Measurements from ENCODE around the gene CHIC2. TPM values are rescaled to one million over a fixed set of nuclear protein-coding genes. Genes with fewer than 3 reads are reported as not detected.
A peak's percentile ranks its signal among the peaks of the same experiment; 100 is the strongest.

The CHIC2 gene
- total and polyA plus RNA-seq, 2 of the 4 experiments (the other 2 are of a cell fraction), result 20.4 to 26.3 TPM

DNA sequence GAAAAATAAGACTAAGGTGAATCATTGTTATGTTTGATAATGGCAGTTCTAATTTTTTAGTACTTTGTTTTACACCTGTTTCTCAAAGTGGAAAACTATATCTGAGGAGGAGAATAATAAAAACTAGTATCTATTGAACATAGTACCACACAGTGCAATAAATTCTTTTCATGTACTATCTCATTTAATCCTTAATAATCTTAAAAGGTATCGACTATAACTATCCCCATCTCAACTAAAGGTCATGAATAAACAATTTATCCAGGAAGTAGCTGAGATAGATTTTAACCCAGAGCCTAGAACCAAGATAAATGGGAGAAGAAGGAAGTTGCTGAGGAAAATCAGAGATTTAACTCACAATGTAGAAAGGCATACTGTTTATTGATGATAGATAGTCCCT is 2.5 kb downstream of the CHIC2 start:
- H2BK15ac ChIP-seq (ENCODE audit: low read depth, low read length), result no peak overlapping the region
- BruUV-seq (replicated peaks), result no TSS peak
- peak overlapping the region; percentile 15; the same call in 1 of the 2 replicates for H3K4me3 ChIP-seq (ENCODE audit: insufficient read depth, low read depth, low read length)
- DNase-seq, result no peak
- H4K5ac ChIP-seq (ENCODE audit: low read depth, low read length), result no peak overlapping the region
- intact Hi-C loops (cut with micrococcal nuclease) (loop anchor here (2.0 to 10.0 kb wide), 4 partner anchors 130 to 865 kb away; no protein-coding TSS in a partner anchor), in situ Hi-C loops (cut with MboI; ENCODE audit: low sequenced_read_pairs) (loop anchor here (10.0 to 25.0 kb wide), 2 partner anchors 153 to 1050 kb away; no protein-coding TSS in a partner anchor), dilution Hi-C loops (cut with HindIII; ENCODE audit: low sequenced_read_pairs, unreplicated experiment) (no loop called here)
- H2BK120ac ChIP-seq (ENCODE audit: low read depth, low read length), result no peak overlapping the region
- no peak overlapping the region for H2AK5ac ChIP-seq (ENCODE audit: low read depth, low read length)
- H3K4me1 ChIP-seq (ENCODE audit: control insufficient read depth, insufficient read depth, low read length), result peaks cover 13% of the 10 kb centered on the region; the same call in 1 of the 2 replicates
- H3K23ac ChIP-seq (ENCODE audit: low read depth, low read length), result no peak overlapping the region
- no peak overlapping the region for H4K91ac ChIP-seq (ENCODE audit: insufficient read depth, low read depth, low read length)
- H3K9me1 ChIP-seq (ENCODE audit: insufficient read depth, low read length), result peaks cover 12% of the 10 kb centered on the region
- H2AFZ ChIP-seq (replicated peaks; ENCODE audit: low read length, poor library complexity), result no peak overlapping the region
- no peak overlapping the region for H3K9ac ChIP-seq (ENCODE audit: low read depth, low read length)
- H3K18ac ChIP-seq (ENCODE audit: low read depth, low read length), result no peak overlapping the region
- peaks cover 57% of the 10 kb centered on the region; the same call in 1 of the 2 replicates for H4K20me1 ChIP-seq (ENCODE audit: insufficient read depth, low read length)
- no peak overlapping the region for H2BK20ac ChIP-seq (ENCODE audit: low read depth, low read length)
- H3K14ac ChIP-seq (replicated peaks; ENCODE audit: low read depth, low read length), result no peak overlapping the region
- peak overlapping the region; percentile 90 for H3K4me2 ChIP-seq (ENCODE audit: low read depth, low read length)
- H3K4ac ChIP-seq (ENCODE audit: low read depth, low read length), result no peak overlapping the region
- H3K9me3 ChIP-seq (ENCODE audit: control insufficient read depth, insufficient read depth, low read length), result no peaks in the 10 kb centered on the region
- H4K8ac ChIP-seq (ENCODE audit: low read depth in 2 of 2, low read length in 2 of 2), result no peak overlapping the region
- ChIA-PET POLR2A (ENCODE audit: unreplicated experiment) (interaction anchor here (0.5 kb wide), 1 partner anchor 134 kb away, joined by 6 read pairs; no protein-coding TSS in a partner anchor), CTCF (interaction anchor here (0.5 to 0.8 kb wide), 4 partner anchors 104 to 561 kb away, joined by 3 to 4 read pairs (median 4); no protein-coding TSS in a partner anchor)
- TF ChIP-seq MXI1 (IDR thresholded peaks at IDR 0.05; ENCODE audit: borderline replicate concordance, low read depth, low read length) (no peak), MAFK (IDR thresholded peaks at IDR 0.05; ENCODE audit: low read depth, low read length) (no peak), FOS (IDR thresholded peaks at IDR 0.05; ENCODE audit: low read depth, low read length) (no peak), MAZ (IDR thresholded peaks at IDR 0.05; ENCODE audit: borderline replicate concordance, low read depth, low read length) (no peak), RCOR1 (IDR thresholded peaks at IDR 0.05; ENCODE audit: insufficient replicate concordance, low read length) (no peak), SMC3 (IDR thresholded peaks at IDR 0.05; ENCODE audit: low read depth, low read length) (no peak)
- H3K36me3 ChIP-seq (ENCODE audit: control insufficient read depth, insufficient read depth, low read length), result no peaks in the 10 kb centered on the region
- peaks cover 5 to 44% of the 10 kb centered on the region in 2 experiments; a peak in 3 of 4 replicates for H3K79me1 ChIP-seq (ENCODE audit: low read depth in 1 of 2, low read length in 2 of 2)
- H2BK5ac ChIP-seq (ENCODE audit: low read depth, low read length, poor library complexity, severe bottlenecking), result no peak overlapping the region
- no peaks in the 10 kb centered on the region for H3K27me3 ChIP-seq (ENCODE audit: control insufficient read depth, insufficient read depth, low read length)
- no peak for ATAC-seq (ENCODE audit: low read depth)
- H2AK9ac ChIP-seq (replicated peaks; ENCODE audit: low read depth, low read length, poor library complexity), result no peak overlapping the region
- no peak overlapping the region for H3K56ac ChIP-seq (ENCODE audit: extremely low read depth, insufficient read depth, low read length)
- no CpG with 5 or more reads among the region's 1 CpG for WGBS, 2 experiments (ENCODE audit: extremely low coverage in 2 of 2, insufficient read length in 1 of 2)
- H3K27ac ChIP-seq (ENCODE audit: insufficient read depth, low read length), result no peak overlapping the region
